Choroid plexus epithelial cell (primary cell): ENCODE data around the gene SMOC1.

ENCODE experiments used
- DNase-seq: peaks from one replicate; pipeline ENCODE4 v3.0.0-alpha.2; 2010; ENCODE audit warnings: low read depth
- H3K4me3 ChIP-seq: 2 replicates; pipeline ENCODE4 v1.5.1; 2011; ENCODE audit warnings: low read depth, mild to moderate bottlenecking, control low read depth, low read length, moderate library complexity
- TF ChIP-seq, protein P1 (sequence below): conservative IDR thresholded peaks from 2 replicates; pipeline ENCODE4 v1.5.1; 2011; ENCODE audit warnings: low read depth, mild to moderate bottlenecking, control low read depth, inconsistent platforms, low read length, moderate library complexity

Gene SMOC1

GRCh38 chr14:69973846-69974245 is 94.6 kb downstream of the SMOC1 start:
- DNase-seq: no peak
- TF ChIP-seq, protein P1, sequence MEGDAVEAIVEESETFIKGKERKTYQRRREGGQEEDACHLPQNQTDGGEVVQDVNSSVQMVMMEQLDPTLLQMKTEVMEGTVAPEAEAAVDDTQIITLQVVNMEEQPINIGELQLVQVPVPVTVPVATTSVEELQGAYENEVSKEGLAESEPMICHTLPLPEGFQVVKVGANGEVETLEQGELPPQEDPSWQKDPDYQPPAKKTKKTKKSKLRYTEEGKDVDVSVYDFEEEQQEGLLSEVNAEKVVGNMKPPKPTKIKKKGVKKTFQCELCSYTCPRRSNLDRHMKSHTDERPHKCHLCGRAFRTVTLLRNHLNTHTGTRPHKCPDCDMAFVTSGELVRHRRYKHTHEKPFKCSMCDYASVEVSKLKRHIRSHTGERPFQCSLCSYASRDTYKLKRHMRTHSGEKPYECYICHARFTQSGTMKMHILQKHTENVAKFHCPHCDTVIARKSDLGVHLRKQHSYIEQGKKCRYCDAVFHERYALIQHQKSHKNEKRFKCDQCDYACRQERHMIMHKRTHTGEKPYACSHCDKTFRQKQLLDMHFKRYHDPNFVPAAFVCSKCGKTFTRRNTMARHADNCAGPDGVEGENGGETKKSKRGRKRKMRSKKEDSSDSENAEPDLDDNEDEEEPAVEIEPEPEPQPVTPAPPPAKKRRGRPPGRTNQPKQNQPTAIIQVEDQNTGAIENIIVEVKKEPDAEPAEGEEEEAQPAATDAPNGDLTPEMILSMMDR: no peak

GRCh38 chr14:69979882-69980281 is 100.7 kb downstream of the SMOC1 start:
- DNase-seq: no peak
- no peak overlapping the region for H3K4me3 ChIP-seq
- TF ChIP-seq, protein P1: no peak

More at GRCh38 chr14:69973846-69974245, 94.6 kb downstream of the SMOC1 start:
- H3K4me3 ChIP-seq: no peak overlapping the region

DNA sequence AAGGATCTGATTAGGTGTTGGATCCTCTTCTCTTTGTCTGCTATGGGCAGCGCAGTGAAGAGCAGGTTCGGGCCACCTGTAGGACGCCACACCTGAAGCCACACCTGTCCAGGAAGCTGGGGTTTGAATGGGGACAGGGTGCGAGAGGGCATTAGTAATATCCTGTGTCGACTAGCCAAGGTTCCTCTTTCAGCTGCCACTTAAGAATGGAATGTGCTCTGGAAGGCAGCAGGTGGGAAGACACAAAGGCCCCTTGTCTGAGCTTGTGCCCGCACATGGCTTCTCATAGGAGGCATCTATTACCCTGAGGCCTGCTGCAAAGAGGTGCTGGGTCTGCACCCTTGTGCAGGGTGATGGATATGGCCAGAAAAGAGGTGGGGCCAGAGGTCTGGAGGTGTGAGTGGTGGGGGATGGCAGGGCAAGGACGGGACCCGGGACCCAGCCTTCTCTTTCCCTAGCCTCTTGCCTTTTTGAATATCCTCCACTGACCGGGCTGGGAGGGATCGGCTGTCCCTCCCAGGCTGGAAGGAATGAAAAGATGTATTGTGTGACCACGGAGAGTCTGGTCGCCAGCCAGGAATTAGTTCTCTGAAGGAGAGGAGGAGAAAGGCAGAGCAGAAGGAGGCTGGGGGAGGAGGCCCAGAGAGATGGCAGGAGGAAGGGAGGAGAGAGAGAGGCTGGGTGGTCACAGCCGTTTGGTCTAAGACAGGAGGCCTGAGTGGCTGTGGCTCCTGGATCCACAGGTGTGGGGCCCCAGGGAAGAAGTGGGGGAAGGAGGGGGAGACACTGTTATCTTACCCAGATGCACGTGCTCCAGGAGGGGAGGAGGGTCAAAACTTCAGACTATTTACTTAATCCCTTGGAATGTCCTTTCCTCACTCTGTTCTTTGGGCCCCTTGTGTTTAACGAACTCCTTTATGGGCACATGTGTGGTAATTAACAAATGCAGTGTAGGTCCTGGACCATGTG is 101.5 kb downstream of the SMOC1 start:
- H3K4me3 ChIP-seq: no peak overlapping the region
- TF ChIP-seq, protein P1: no peak
- DNase-seq: no peak

GRCh38 chr14:69982220-69982839 is 103.1 kb downstream of the SMOC1 start:
- TF ChIP-seq, protein P1: no peak
- no peak overlapping the region for H3K4me3 ChIP-seq

DNA sequence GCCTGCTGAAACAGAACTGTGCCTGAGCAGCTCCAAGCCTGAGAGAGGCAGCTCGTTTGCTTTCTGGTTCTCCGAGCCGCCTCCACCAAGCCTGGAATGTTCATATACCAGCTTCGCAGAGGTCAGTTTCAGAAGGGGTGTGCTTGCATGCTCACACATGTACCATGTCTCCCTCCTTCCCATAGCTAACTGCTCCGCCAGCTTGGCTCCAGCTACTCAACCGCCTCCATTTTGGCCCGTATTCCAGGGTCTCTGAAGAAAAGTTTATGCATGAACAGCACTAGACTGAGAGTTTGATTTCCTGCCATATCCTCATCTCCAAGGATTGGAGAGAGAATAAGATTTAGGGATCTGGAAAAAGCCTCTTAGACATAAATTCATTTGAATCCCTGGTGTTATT is 103.7 kb downstream of the SMOC1 start:
- TF ChIP-seq, protein P1: no peak
- DNase-seq: no peak
- no peak overlapping the region for H3K4me3 ChIP-seq

More at GRCh38 chr14:69982220-69982839, 103.1 kb downstream of the SMOC1 start:
- DNase-seq: no peak

DNA sequence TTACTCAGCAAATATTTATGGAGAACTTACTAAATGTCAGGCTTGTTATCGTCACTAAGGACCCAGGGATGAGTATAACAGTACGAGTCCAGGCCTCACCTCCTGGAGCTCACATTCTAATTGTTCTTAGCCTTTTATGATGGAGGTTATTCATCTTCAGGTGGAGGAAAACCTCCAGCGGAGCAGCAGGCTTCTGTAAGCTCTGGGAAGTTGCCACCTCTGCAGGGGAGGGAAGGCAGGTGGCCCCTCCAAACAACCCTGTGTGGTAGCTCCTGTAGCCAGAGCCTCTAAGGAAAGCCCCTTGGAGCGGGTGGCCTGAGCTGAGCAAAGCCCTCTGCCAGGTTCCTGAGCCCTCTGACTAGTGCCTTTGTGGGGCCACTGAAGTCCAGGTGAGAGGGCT is 104.1 kb downstream of the SMOC1 start:
- TF ChIP-seq, protein P1: no peak
- DNase-seq: no peak
- H3K4me3 ChIP-seq: no peak overlapping the region

GRCh38 chr14:69985463-69985862 is 106.2 kb downstream of the SMOC1 start:
- no peak overlapping the region for H3K4me3 ChIP-seq
- TF ChIP-seq, protein P1: no peak
- DNase-seq: peak; percentile 78
